Activated T-cell treated with anti-CD3 and anti-CD28 coated beads, Interleukin-2, amount 50 U/mL, for 1 hour (primary cell): ENCODE results near the gene NGRN.

Experiments
- DNase-seq: peaks from one replicate; pipeline ENCODE4 v3.0.0-alpha.2; 2020

Gene NGRN, protein sequence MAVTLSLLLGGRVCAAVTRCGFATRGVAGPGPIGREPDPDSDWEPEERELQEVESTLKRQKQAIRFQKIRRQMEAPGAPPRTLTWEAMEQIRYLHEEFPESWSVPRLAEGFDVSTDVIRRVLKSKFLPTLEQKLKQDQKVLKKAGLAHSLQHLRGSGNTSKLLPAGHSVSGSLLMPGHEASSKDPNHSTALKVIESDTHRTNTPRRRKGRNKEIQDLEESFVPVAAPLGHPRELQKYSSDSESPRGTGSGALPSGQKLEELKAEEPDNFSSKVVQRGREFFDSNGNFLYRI

DNA sequence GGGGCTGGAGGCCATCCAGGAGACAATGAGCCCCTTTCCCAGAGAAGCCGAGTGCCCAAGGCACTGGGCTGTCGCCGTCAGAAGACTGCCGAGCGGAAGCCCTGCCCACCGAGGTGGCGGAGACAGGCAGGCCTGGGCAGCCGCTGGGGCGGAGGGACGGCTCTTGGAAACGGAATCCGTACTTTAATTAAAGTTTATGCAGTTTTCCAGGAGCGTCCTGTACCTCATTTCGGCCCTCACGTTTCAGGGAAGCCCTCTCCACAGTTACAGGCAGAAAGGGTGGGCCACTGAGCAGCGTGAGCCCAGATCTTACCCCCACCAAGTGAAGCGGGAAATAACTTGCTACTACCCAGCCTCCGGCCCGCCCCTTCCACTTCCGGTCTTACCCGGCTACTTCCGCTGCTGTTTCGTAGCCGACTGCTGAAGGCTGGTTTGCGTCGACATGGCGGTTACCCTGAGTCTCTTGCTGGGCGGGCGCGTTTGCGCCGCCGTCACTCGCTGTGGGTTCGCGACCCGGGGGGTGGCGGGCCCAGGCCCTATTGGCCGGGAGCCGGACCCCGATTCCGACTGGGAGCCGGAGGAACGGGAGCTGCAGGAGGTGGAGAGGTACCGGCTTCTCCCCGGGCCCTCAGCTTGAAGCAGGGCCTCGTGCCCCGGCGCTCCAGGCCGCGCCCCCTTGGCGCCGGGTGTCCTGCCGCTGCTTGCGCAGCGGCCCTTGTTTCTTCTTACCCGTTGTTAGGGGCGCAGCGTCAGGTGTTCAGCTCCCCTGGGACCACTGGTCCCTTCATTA lies at the start of gene NGRN:
Gene NGRN, plus strand, starts transcription at position 402 of the 790 bp plus-strand sequence. Its CDS starts 41 bp downstream, at position 443.
- DNase-seq, result peak; percentile 93

DNA sequence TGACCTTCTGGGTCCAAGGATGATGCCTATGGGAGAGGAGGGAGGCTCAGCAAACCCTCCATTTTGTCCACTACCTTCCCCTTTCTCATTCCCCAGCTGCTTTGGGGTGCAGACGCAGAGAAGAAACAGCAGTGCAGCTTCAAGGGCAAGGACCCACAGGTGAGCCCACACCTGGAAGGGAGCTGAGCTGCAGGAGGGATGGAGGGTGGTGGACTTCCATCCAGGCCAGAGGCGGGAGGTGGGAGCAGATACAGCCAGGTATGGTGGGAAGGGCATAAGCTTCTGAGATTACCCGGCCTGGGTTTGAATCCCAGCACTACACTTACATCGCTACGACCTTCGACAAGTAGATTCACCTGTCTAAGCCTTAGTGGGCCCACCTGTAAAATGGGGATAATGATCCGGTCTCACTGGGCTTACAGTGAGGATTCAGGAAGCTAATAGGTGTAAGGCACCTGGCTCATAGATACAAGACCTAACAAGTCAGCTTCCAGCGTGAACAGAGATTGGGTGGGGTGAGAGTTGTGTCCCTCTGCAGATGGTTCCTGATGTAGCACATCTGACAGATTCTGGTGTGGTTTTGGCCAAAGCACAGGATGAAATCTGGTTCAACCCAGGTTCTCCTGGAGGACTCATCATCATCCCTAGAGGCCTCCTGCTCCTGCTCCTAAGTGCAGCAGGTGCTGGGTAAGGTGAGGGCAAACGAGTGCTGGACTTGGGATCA lies 47.6 kb upstream of the NGRN start:
- DNase-seq, result no peak

DNA sequence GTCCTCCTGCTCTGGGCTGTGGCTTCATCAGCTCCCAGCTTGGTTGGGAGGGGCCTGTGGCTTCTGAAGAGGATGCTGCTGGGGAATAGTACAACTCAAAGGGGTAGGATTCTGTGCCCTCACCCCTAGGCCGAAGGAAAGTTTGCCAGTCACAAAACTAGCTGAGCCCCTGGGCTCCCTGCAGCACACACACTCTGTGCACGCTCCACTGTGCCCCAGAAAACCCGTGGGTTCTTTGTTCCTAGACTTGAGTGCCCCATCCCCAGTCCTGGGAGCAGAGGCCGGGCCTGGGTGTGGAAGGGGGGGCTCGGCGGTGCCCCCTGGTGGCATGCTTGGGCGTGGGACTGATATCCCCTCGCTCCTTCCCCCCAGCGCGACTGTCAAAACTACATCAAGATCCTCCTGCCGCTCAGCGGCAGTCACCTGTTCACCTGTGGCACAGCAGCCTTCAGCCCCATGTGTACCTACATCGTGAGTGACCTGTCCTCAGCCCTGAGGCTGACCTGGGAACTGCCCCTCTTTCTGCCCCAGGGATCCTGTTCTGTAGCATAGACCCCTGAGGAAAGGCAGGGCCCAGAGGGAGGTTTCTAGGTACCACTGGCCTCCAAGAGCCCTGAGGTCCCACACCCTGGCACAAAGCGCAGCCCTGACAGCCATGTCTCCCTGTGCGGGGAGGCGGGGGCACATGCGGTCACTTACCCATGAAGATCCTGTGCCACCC lies 45.9 kb upstream of the NGRN start:
- peak; percentile 71 for DNase-seq

DNA sequence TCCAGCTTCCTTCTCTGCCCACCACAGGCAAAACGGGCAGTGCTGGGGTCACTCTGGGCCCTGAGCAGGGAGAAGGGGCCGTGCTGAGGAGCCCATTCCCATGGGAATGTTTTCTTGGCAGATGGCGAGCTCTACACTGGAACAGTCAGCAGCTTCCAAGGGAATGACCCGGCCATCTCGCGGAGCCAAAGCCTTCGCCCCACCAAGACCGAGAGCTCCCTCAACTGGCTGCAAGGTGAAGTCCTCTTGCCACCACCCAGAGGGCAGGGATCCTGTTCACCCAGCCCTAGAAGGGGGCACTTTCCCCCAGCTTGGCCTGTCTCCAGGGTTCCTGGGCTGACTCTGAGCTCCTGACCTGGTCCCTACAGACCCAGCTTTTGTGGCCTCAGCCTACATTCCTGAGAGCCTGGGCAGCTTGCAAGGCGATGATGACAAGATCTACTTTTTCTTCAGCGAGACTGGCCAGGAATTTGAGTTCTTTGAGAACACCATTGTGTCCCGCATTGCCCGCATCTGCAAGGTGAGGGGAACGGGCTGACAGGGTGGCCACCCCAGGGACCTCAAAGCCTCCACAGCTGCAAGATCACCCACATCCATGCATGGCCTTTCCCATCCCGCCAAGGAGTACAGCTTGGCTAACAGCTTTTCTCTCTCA lies 44.1 kb upstream of the NGRN start:
- DNase-seq, result no peak

DNA sequence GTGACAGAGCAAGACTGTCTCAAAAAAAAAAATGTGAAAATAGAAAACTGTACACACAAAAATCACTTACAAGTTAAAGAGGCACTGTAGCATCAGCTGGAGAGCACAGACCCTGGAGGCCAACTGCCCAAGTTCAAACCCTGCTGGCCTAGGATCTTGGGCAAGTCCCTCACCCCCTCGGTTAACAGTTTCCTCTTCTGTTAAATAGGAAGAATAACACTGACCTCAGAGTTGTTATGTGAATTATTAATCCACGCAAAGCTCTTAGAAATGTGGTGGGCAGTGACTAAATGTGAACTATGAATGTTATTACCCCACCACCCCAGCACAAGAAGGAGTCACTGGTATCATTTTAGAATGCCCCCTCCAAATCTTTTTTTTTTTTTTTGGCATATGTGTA lies 42.9 kb upstream of the NGRN start:
- DNase-seq, result no peak

DNA sequence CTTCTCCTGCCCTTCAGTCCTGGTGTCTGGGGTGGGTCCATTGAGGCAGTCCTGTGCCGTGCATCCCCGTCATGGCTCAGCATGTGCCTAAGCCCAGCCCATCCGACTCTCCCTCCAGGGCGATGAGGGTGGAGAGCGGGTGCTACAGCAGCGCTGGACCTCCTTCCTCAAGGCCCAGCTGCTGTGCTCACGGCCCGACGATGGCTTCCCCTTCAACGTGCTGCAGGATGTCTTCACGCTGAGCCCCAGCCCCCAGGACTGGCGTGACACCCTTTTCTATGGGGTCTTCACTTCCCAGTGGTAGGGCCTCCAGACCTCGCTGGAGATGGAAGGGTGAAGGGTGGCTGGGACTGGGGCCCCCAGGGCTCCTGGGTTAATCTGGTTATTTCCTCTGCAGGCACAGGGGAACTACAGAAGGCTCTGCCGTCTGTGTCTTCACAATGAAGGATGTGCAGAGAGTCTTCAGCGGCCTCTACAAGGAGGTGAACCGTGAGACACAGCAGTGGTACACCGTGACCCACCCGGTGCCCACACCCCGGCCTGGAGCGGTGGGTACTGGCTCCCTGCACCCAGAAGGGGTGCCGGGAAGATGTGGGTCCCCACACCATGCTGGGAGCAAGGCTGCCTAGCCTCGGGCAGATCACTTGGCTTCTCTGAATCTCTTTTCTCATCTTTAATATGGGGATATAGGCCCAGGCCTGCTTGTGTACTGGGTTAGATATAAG lies 41.9 kb upstream of the NGRN start:
- DNase-seq, result no peak

DNA sequence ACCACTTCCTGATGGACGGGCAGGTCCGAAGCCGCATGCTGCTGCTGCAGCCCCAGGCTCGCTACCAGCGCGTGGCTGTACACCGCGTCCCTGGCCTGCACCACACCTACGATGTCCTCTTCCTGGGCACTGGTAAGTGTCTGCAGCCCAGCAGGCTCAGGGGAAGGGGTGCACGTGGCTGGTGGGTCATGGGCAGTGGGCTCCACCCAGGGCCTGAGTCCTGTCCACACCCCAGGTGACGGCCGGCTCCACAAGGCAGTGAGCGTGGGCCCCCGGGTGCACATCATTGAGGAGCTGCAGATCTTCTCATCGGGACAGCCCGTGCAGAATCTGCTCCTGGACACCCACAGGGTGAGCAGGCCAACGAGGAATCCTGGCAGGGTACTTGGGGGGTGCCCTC lies 40.4 kb upstream of the NGRN start:
- no peak for DNase-seq

DNA sequence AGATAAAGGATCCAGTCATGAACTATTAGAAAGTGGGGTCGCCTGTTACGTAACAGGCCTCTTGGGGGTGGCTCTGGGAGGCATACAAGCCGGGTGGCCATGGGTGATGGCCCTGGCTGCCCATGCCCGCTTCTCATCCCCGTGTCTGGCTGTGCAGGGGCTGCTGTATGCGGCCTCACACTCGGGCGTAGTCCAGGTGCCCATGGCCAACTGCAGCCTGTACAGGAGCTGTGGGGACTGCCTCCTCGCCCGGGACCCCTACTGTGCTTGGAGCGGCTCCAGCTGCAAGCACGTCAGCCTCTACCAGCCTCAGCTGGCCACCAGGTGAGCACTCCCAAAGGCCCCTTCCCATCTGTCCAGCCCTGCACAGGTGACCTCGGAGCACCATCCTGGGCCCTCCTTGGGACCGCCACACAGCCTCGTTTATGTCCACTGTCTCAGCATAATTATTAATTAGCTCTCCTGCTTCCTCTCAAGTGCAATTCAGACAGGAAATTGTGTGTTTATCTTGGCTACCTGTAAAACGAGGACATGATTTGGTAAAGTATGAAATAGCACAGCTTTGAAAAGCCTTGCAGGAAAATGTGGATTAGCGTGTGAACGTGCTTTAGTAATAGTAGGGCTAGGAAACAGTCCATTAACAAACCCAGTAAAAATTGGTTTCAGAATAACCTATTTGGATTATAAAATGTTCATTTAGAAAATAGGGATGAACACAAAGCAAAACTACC lies 39.8 kb upstream of the NGRN start:
- no peak for DNase-seq

DNA sequence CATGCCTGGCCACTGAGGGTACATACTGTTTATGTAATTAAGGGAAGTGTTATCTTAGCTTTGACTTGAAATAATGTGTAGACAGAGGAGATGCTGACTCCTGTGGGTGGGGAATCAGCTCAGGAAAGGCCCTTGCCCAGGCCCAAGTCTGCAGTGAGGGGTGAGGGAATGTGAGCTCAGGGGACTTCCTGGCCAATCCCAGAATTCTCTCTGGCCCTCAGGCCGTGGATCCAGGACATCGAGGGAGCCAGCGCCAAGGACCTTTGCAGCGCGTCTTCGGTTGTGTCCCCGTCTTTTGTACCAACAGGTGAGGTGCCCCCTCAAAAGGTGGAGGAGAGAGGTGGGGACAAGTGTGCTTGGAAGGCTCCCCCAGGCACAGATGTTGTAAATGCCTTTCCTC lies 38.1 kb upstream of the NGRN start:
- DNase-seq, result no peak

DNA sequence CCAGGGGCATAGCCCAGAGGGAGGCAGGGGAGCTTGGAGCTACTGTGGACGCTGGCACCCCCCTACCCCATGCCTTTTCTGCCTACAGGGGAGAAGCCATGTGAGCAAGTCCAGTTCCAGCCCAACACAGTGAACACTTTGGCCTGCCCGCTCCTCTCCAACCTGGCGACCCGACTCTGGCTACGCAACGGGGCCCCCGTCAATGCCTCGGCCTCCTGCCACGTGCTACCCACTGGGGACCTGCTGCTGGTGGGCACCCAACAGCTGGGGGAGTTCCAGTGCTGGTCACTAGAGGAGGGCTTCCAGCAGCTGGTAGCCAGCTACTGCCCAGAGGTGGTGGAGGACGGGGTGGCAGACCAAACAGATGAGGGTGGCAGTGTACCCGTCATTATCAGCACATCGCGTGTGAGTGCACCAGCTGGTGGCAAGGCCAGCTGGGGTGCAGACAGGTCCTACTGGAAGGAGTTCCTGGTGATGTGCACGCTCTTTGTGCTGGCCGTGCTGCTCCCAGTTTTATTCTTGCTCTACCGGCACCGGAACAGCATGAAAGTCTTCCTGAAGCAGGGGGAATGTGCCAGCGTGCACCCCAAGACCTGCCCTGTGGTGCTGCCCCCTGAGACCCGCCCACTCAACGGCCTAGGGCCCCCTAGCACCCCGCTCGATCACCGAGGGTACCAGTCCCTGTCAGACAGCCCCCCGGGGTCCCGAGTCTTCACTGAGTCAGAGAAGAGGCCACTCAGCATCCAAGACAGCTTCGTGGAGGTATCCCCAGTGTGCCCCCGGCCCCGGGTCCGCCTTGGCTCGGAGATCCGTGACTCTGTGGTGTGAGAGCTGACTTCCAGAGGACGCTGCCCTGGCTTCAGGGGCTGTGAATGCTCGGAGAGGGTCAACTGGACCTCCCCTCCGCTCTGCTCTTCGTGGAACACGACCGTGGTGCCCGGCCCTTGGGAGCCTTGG lies 37.4 kb upstream of the NGRN start:
- no peak for DNase-seq

DNA sequence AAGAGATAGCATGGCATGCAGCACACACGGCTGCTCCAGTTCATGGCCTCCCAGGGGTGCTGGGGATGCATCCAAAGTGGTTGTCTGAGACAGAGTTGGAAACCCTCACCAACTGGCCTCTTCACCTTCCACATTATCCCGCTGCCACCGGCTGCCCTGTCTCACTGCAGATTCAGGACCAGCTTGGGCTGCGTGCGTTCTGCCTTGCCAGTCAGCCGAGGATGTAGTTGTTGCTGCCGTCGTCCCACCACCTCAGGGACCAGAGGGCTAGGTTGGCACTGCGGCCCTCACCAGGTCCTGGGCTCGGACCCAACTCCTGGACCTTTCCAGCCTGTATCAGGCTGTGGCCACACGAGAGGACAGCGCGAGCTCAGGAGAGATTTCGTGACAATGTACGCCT lies 36.5 kb upstream of the NGRN start:
- no peak for DNase-seq

DNA sequence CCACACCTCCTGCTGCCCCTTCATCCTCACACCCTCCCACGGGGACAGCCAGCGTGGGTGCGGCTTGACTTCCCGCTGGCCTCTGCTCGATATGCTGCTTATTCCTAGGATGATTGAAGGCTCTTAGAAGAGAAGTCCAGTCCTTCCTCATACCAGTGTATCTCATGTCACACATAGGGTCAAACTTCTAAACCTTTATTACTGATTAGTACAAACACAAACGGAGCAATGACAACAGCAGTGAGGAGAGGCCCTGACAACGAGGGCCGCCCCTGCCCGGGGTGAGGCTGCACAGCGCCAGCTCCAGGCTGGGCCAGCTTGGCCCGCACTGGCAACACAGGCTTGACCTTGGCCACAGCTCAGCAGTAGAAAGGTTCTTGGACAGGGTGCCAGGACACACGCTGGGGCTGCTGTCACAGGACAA lies 35.4 kb upstream of the NGRN start:
- no peak for DNase-seq

DNA sequence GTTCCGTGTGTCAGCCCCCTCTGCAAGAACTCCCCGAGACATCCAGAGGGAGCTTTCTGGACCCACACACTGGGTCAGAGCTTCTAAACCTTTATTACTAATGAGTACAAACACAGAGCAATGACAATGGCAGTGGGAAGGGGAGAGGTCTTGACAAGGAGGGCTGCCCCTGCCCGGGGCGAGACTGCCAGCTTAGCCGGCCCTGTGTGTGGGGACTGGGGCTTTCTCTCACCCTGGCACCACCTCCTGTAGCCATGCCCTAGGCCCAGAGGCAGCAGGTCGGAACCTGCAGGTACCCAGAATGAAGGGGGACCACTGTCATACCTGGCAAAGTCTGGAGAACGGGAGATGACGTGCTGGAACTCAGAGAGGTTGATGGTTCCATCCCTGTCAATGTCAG lies 34.9 kb upstream of the NGRN start:
- DNase-seq, result no peak

DNA sequence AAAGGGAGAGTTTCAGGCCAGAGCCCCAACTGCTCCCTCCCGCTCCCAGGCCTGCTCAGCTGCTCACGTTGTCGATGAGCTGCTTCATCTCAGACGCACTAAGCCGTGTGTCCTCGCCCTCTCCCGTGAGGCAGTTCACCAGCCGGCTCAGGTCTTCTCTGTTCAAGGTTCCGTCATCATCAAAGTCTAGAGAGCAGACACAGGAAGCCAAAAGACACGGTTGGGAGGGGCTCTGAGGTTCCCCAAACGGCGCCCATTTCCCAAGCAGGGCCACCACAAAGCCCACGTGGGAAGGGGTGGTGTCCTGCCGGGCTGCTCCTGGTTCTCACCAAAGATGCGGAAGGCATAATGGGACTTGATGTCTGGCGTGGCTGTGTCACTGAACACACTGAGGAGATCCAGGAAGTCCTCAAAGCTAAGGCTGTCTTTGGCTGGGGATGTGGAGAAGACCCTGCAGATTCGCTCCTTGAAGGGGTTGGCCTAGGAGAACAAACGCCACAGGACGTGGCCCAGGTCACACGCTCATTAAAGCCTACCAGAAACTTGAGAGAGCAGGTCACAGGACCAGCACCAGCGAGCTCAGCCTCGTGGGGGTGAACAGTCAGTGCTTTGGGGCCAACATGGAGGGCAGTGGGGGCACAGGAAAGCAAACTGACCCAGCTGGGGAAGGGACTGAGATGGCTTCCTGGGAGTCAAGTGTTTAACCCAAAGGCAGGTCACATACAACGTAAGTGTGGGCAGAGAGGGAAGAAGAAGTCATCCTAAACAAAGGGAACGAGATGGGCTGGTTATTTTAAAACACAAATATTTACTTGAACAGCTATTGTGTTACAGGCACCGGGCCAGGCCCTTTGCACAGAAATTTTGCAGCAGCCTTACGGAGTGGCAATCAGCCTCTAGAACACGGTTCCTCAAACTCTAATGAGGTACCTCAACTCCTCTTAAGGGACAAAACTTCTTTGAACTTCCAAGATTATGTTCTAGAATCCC lies 34.1 kb upstream of the NGRN start:
- peak; percentile 79 for DNase-seq

DNA sequence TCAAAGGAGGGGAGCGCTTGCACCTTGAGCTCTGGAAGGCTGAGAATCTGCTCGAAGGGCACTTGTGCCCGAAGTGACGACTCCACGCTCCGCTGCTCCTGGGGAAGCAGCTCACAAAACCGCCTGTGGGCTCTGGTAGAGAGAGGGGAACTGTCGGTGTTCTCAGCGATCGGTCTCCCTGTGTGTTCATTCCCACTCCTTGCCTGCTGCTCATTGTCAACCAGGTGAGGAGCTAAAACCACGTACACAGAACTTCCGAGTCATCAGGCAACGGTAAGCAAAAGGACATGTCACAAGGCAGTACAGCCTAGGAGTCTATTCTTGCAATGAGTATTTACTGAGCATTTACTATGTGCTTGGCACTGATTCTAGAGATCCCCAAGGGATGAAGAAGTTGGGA lies 33.3 kb upstream of the NGRN start:
- no peak for DNase-seq

DNA sequence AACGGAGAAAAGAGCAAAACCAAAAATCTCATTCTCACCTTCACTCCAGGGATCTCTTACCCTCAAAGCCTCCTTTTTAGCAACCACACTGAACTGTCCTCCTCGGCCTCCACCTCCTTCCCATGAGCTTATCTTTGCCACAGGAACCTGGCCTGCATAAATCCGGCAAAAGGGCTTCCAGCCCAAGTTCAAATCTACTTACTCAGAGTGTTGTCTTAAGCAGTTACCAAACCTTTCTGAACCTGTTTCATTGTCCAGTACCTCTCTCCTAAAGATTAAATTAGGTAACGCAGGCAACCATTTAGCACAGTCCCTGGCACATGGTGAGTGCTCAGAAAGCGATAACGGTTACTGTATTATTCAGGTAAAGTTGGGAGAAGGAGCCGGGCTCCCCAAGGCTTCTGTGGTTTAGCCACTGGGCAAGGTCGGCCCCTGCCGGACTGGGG lies 32.5 kb upstream of the NGRN start:
- no peak for DNase-seq

DNA sequence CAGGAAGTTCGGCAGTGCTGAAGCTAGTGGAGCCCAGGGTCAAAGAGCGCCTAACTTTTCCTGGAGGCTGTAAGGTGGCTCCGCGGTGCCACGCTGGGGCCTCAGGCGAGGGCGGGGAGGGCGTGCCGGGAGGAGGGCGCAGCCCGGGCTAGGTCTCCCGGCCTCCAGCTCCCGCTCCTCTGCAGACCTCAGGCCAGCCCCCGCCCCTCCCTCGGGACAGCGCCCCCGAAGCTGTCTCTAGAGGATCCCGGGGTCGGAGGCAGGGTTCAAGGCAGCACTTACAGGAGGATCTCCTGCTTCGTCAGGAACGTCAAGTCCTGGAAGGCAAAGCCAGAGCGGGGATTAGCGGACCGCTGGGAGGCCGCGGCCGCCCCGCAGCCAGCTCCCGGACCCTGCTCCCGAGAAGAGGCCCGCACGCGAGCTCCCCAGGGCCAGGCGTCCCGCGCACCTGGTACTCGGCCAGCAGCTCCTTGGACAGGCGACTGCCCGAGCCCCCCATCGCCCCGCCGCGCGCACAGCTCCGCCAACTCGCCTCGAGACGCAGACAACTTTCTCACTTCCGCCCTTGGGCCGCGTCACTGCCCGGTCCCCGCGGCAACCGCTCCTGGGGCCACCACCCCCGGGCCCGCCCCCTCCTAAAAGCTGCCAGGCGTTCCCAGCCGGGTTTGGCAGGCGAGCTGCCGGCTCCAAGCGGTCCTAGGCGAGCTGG lies 31.9 kb upstream of the NGRN start, which contains the start of gene CIB1:
Gene CIB1, minus strand, starts transcription at position 555 of the 709 bp plus-strand sequence. Its CDS starts 56 bp downstream, at position 499.
- no peak for DNase-seq
